A549 (cell line): ENCODE results near the gene ENGASE. TPM values are rescaled to one million over a fixed set of nuclear protein-coding genes. Genes with fewer than 3 reads are reported as not detected.

Experiments
- ATAC-seq, 2 experiments: fragments of 200-7000 bp in 1 of 2; fragments of >200 bp in 1 of 2; cut with Nextera tagmentation in 1 of 2; cut with Tn5 transposase in 1 of 2; 3 replicates each; pipeline versions ENCODE4 v1.8.0 to v1.9.1; 2018 to 2020; ENCODE audit warnings: mild to moderate bottlenecking in 1 of 2, moderate library complexity in 1 of 2
- CTCF ChIA-PET: fragments of 300-600 bp; sonication (Branson Sonifier 250); formaldehyde crosslinking; extraction: SDS; loops from one replicate; lab custom pipeline; 2021; ENCODE audit warnings: antibody characterized with exemption, inconsistent platforms; lab: Yijun Ruan, JAX
- POLR2A ChIA-PET: fragments of 350-600 bp; formaldehyde crosslinking; extraction: SDS; loops from one replicate; lab custom pipeline; 2021; ENCODE audit warnings: antibody characterized with exemption, inconsistent platforms; lab: Yijun Ruan, JAX
- DNase-seq, 2 experiments: peaks; one replicate each; pipeline versions ENCODE4 v3.0.0 to v3.0.0-alpha.2; 2011 to 2016; ENCODE audit warnings: low read depth in 1 of 2, low spot score in 1 of 2
- FAIRE-seq: peaks from 2 replicates; lab custom pipeline; 2011; peaks lifted over from hg19 to GRCh38; lab: Jason Lieb, UNC
- H3K27ac ChIP-seq, 2 experiments: fragments of >200 bp; sonication (Bioruptor Twin); formaldehyde crosslinking; 3 replicates each; pipeline ENCODE4 v1.5.1; 2016 to 2017
- H3K4me1 ChIP-seq: fragments of >200 bp; sonication (Bioruptor Twin); formaldehyde crosslinking; 3 replicates; pipeline ENCODE4 v1.6.1; 2016
- H3K4me2 ChIP-seq: fragments of >200 bp; sonication (Bioruptor Twin); formaldehyde crosslinking; 3 replicates; pipeline ENCODE4 v1.6.1; 2016
- H3K4me3 ChIP-seq: fragments of >200 bp; sonication (Bioruptor Twin); formaldehyde crosslinking; 3 replicates; pipeline ENCODE4 v1.5.1; 2016
- H3K9me3 ChIP-seq: fragments of >200 bp; sonication (Bioruptor Twin); formaldehyde crosslinking; 3 replicates; pipeline ENCODE4 v1.6.1; 2016
- BHLHE40 ChIP-seq: IDR thresholded peaks from 2 replicates; pipeline ENCODE4 v1.6.1; 2012; ENCODE audit warnings: low read depth, low read length, inconsistent platforms
- CBX8 ChIP-seq: fragments of 200-600 bp; sonication (generic); IDR thresholded peaks from 2 replicates; pipeline ENCODE4 v1.6.1; 2016
- CEBPB ChIP-seq, 2 experiments: fragments of >200 bp in 1 of 2; sonication (Bioruptor Twin) in 1 of 2; formaldehyde crosslinking in 1 of 2; IDR thresholded peaks; 2 replicates each; pipeline ENCODE4 v1.6.1; 2012 to 2016
- CHD2 ChIP-seq: fragments of 150-350 bp; IDR thresholded peaks from 2 replicates; pipeline ENCODE4 v1.6.1; 2014; ENCODE audit warnings: low read length; ENCODE audit not compliant: partially characterized antibody
- CHD4 ChIP-seq: fragments of 200-600 bp; sonication (generic); IDR thresholded peaks from 2 replicates; pipeline ENCODE4 v1.6.1; 2016; ENCODE audit warnings: antibody characterized with exemption, mild to moderate bottlenecking, borderline replicate concordance
- EHF ChIP-seq: fragments of 250-450 bp; sonication (Bioruptor Pico); IDR thresholded peaks from 2 replicates; pipeline ENCODE4 v1.5.0; 2020; ENCODE audit warnings: mild to moderate bottlenecking
- HES2 ChIP-seq: fragments of >200 bp; sonication (Bioruptor Twin); formaldehyde crosslinking; IDR thresholded peaks from 2 replicates; pipeline ENCODE4 v1.6.1; 2016
- HEYL ChIP-seq: fragments of 250-450 bp; sonication (Bioruptor Pico); IDR thresholded peaks from 2 replicates; pipeline ENCODE4 v1.8.0; 2021; ENCODE audit warnings: mild to moderate bottlenecking, moderate library complexity
- HMGXB4 ChIP-seq: fragments of 250-450 bp; sonication (Bioruptor Pico); IDR thresholded peaks from 2 replicates; pipeline ENCODE4 v1.5.0; 2021; ENCODE audit warnings: mild to moderate bottlenecking, moderate library complexity, borderline replicate concordance
- HOXB13 ChIP-seq: fragments of 250-450 bp; sonication (Bioruptor Pico); IDR thresholded peaks from 2 replicates; pipeline ENCODE4 v1.5.0; 2020; ENCODE audit warnings: low read depth, mild to moderate bottlenecking, moderate library complexity
- HOXB5 ChIP-seq: fragments of 250-450 bp; sonication (Bioruptor Pico); IDR thresholded peaks from 2 replicates; pipeline ENCODE4 v1.5.0; 2020; ENCODE audit warnings: mild to moderate bottlenecking, moderate library complexity
- JUNB ChIP-seq: fragments of >200 bp; sonication (Bioruptor Twin); formaldehyde crosslinking; IDR thresholded peaks from 2 replicates; pipeline ENCODE4 v1.6.1; 2016
- KDM1A ChIP-seq: fragments of 200-600 bp; sonication (generic); IDR thresholded peaks from 2 replicates; pipeline ENCODE4 v1.6.1; 2016; ENCODE audit warnings: low read depth, mild to moderate bottlenecking
- MAFK ChIP-seq: fragments of 450-650 bp; IDR thresholded peaks from 2 replicates; pipeline ENCODE4 v1.6.1; 2014; ENCODE audit not compliant: partially characterized antibody
- MAZ ChIP-seq: fragments of 150-350 bp; IDR thresholded peaks from 2 replicates; pipeline ENCODE4 v1.6.1; 2014; ENCODE audit warnings: antibody characterized with exemption, low read depth, low read length, borderline replicate concordance
- NPAS2 ChIP-seq: fragments of 250-450 bp; sonication (Bioruptor Pico); IDR thresholded peaks from 2 replicates; pipeline ENCODE4 v1.8.0; 2022; ENCODE audit warnings: mild to moderate bottlenecking, moderate library complexity, borderline replicate concordance
- NR3C1 ChIP-seq: fragments of >200 bp; sonication (Bioruptor Twin); formaldehyde crosslinking; IDR thresholded peaks from 3 replicates; pipeline ENCODE4 v1.6.1; 2017
- PHF8 ChIP-seq: fragments of 200-600 bp; sonication (generic); IDR thresholded peaks from 2 replicates; pipeline ENCODE4 v1.6.1; 2016; ENCODE audit warnings: low read depth, mild to moderate bottlenecking, antibody characterized with exemption, moderate library complexity, borderline replicate concordance
- POLR2AphosphoS2 ChIP-seq: conservative IDR thresholded peaks from 2 replicates; pipeline ENCODE4 v1.6.1; 2012; ENCODE audit warnings: low read length, improper control_type of control experiment, inconsistent platforms
- RAD21 ChIP-seq, 2 experiments: fragments of >200 bp in 1 of 2; sonication (Bioruptor Twin) in 1 of 2; formaldehyde crosslinking in 1 of 2; IDR thresholded peaks in 1 of 2; conservative IDR thresholded peaks in 1 of 2; 2 replicates in 1 of 2; 3 replicates in 1 of 2; pipeline ENCODE4 v1.6.1; 2012 to 2018; ENCODE audit warnings: inconsistent platforms in 1 of 2
- RFX5 ChIP-seq: fragments of 450-650 bp; IDR thresholded peaks from 2 replicates; pipeline ENCODE4 v1.7.1; 2014; ENCODE audit warnings: antibody characterized with exemption, mild to moderate bottlenecking, moderate library complexity
- SREBF2 ChIP-seq: fragments of 450-650 bp; IDR thresholded peaks from 2 replicates; pipeline ENCODE4 v1.6.1; 2014; ENCODE audit warnings: mild to moderate bottlenecking, moderate library complexity
- TFCP2L1 ChIP-seq: fragments of 250-450 bp; sonication (Bioruptor Pico); IDR thresholded peaks from 2 replicates; pipeline ENCODE4 v1.5.0; 2021; ENCODE audit warnings: mild to moderate bottlenecking
- TP53 ChIP-seq: fragments of 250-450 bp; sonication (Bioruptor Pico); IDR thresholded peaks from 2 replicates; pipeline ENCODE4 v1.5.0; 2021; ENCODE audit warnings: mild to moderate bottlenecking, moderate library complexity
- ZC3H11A ChIP-seq: fragments of 450-650 bp; IDR thresholded peaks from 2 replicates; pipeline ENCODE4 v1.6.1; 2014; ENCODE audit warnings: antibody characterized with exemption, mild to moderate bottlenecking
- ZFP36 ChIP-seq: fragments of 450-650 bp; IDR thresholded peaks from 2 replicates; pipeline ENCODE4 v1.6.1; 2014; ENCODE audit warnings: borderline replicate concordance; ENCODE audit not compliant: partially characterized antibody
- WGBS: methylation state at CpG from one replicate; pipeline ENCODE4 v1.1.6; 2017; ENCODE audit errors: missing lambda C conversion rate; 5-methylcytosine and 5-hydroxymethylcytosine counted together
- polyA plus RNA-seq, 4 experiments: library from polyadenylated mRNA; depleted of rRNA in 3 of 4; stranded (reverse); fragments of >200 nt; fragmentation: RNase III in 1 of 4; extraction: RNeasy Plus Mini Kit Qiagen cat#74134 plus additional on column Dnase treatment in 1 of 4; gene quantifications; 2 replicates in 3 of 4; 3 replicates in 1 of 4; pipeline ENCODE4 v1.2.3, GENCODE V29; 2011 to 2017
- TF ChIP-seq, protein P1 (sequence below): fragments of 250-450 bp; sonication (Bioruptor Pico); IDR thresholded peaks from 2 replicates; pipeline ENCODE4 v1.5.0; 2020; ENCODE audit warnings: low read depth, mild to moderate bottlenecking, moderate library complexity
- TF ChIP-seq, protein P2 (sequence below): fragments of 150-350 bp; IDR thresholded peaks from 2 replicates; pipeline ENCODE4 v1.6.1; 2014; ENCODE audit warnings: low read depth, mild to moderate bottlenecking, low read length

Gene ENGASE
- polyA plus RNA-seq, 2 of the 4 experiments (the other 2 are of a cell fraction), result 13.4 to 41.7 TPM

DNA sequence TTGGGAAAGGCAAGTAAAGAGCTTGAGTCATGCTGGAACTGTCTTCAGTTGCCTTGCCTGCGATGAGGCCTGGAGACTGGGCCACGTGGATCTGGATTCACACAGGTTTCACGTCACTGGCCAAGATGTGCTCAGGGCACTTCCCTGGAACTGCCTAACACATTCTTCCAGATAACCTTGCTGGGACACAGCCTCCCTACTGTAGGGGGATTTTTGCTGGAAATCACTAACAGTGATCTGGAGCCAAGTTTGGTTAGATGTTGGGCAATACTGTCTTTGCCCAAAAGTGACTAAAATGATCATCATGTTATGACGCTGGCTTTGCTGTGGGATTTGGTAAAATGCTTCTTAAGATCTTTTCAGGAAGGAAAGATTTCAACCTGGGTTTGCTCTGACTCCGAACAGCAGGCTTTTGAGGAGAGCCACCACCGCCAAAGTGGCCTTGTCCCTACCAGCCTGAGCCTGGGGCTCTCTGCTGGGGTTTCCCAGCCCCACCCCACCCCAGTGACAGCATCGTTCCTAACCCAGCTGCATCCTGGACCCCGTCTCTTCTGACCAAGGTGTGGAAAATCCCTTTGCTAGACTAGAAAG, 36.0 kb upstream of the ENGASE start (continued):
- TF ChIP-seq HES2 (no peak), TP53 (CRISPR knock-in tag) (no peak), TFCP2L1 (CRISPR knock-in tag) (no peak), ZC3H11A (no peak), RFX5 (no peak), HOXB5 (peak; percentile 73), ZFP36 (no peak), CHD4 (no peak), RAD21 (conservative IDR thresholded peaks at IDR 0.05 in 1 of 2, IDR thresholded peaks at IDR 0.05 in 1 of 2) (no peak), PHF8 (no peak), SREBF2 (no peak), HEYL (CRISPR knock-in tag) (no peak), CEBPB (IDR thresholded peaks at IDR 0.05) (peak; percentile 81 to 90; a peak in 3 of 4 replicates), POLR2AphosphoS2 (no peak), HMGXB4 (CRISPR knock-in tag) (no peak), KDM1A (no peak), HOXB13 (CRISPR knock-in tag) (peak; percentile 89; the same call in 1 of the 2 replicates), EHF (0 out of 2 replicates have a peak, but pooled peaks have one; percentile 35), CBX8 (no peak), MAFK (no peak), MAZ (no peak), BHLHE40 (no peak)
- TF ChIP-seq, protein P1, sequence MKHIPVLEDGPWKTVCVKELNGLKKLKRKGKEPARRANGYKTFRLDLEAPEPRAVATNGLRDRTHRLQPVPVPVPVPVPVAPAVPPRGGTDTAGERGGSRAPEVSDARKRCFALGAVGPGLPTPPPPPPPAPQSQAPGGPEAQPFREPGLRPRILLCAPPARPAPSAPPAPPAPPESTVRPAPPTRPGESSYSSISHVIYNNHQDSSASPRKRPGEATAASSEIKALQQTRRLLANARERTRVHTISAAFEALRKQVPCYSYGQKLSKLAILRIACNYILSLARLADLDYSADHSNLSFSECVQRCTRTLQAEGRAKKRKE, result peak; percentile 94
- TF ChIP-seq, protein P2, sequence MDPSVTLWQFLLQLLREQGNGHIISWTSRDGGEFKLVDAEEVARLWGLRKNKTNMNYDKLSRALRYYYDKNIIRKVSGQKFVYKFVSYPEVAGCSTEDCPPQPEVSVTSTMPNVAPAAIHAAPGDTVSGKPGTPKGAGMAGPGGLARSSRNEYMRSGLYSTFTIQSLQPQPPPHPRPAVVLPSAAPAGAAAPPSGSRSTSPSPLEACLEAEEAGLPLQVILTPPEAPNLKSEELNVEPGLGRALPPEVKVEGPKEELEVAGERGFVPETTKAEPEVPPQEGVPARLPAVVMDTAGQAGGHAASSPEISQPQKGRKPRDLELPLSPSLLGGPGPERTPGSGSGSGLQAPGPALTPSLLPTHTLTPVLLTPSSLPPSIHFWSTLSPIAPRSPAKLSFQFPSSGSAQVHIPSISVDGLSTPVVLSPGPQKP, result no peak

- CTCF ChIA-PET, result interaction anchor here (1.2 to 18.2 kb wide), 7 partner anchors 11 to 352 kb away, joined by 3 to 376 read pairs (median 5); partner anchors contain the start of gene CANT1
- no peak overlapping the region for H3K4me3 ChIP-seq
- 91% methylated on average over 8 of the region's 8 CpGs for WGBS
- FAIRE-seq (no peak), DNase-seq (no peak), ATAC-seq (no peak)
- TF ChIP-seq JUNB, result no peak
- no peak for TF ChIP-seq CHD2
- TF ChIP-seq HOXB13 (CRISPR knock-in tag), result no peak
- no peak for TF ChIP-seq TP53 (CRISPR knock-in tag)
- TF ChIP-seq NR3C1, result no peak
- TF ChIP-seq NPAS2, result no peak
- H3K4me2 ChIP-seq, result peak overlapping the region; percentile 61
- H3K4me1 ChIP-seq, result peaks cover 54% of the 10 kb centered on the region
- POLR2A ChIA-PET, result interaction anchor here (1.0 to 1.6 kb wide), 4 partner anchors 11 to 52 kb away, joined by 3 to 6 read pairs (median 5); partner anchors contain the start of gene CANT1
- no peaks in the 10 kb centered on the region for H3K9me3 ChIP-seq
- peak overlapping the region; percentile 80 to 89 for H3K27ac ChIP-seq
These were observed 35.5 kb upstream of the ENGASE start for GRCh38 chr17:79039171-79039570.
